Gastroesophageal sphincter (tissue), 3 donors: ENCODE results near the gene FBXO47.

ENCODE experiments used
- POLR2A ChIP-seq, 2 donors: fragments of 450-650 bp; IDR thresholded peaks; one replicate each; pipeline ENCODE4 v1.6.1; 2017; ENCODE audit warnings: antibody characterized with exemption in 2 of 2, mild to moderate bottlenecking in 2 of 2, moderate library complexity in 1 of 2
- POLR2AphosphoS5 ChIP-seq: sonication (generic); formaldehyde crosslinking; IDR thresholded peaks from one replicate; pipeline ENCODE4 v1.6.1; 2017; ENCODE audit warnings: antibody characterized with exemption
- TF ChIP-seq, protein P1 (sequence below), 4 experiments: fragments of 200-600 bp in 2 of 4; fragments of 450-650 bp in 2 of 4; sonication (generic) in 1 of 4; IDR thresholded peaks; one replicate each; pipeline ENCODE4 v1.5.1; 2017 to 2019; ENCODE audit warnings: antibody characterized with exemption in 4 of 4, mild to moderate bottlenecking in 2 of 4, moderate library complexity in 2 of 4

DNA sequence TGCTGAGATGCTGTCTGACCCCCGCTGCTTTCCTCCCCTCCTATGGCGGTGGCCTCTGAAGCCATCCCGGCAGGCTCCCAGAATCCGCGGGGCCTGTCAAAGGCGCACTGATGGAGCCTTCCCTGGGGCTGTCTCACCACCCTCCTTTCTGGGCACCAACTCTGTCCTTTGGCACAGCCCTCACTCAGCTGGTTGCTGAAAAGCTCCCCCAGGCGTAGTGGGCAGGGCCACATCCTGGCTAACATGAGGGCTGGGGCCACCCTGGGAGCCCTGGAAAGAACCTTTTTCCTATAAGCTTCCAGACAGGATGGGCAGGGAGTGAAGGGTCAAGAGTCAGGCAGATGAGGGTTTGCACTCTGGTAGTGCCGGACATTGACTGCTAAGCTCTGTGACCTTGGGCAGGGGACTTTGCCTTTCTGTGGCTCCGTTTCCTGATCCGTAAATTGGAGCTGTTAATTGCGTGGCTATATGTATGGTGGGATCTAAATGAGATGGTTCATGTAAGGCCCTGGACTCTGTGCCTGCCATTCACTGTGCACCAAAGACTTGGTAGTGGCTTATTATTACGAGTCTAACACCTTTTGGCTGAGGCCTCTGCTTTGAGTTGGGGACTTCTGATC lies 69.4 kb downstream of the FBXO47 start:
- TF ChIP-seq POLR2AphosphoS5 = no peak
- TF ChIP-seq POLR2A (IDR thresholded peaks at IDR 0.05) = no peak
- TF ChIP-seq, protein P1, sequence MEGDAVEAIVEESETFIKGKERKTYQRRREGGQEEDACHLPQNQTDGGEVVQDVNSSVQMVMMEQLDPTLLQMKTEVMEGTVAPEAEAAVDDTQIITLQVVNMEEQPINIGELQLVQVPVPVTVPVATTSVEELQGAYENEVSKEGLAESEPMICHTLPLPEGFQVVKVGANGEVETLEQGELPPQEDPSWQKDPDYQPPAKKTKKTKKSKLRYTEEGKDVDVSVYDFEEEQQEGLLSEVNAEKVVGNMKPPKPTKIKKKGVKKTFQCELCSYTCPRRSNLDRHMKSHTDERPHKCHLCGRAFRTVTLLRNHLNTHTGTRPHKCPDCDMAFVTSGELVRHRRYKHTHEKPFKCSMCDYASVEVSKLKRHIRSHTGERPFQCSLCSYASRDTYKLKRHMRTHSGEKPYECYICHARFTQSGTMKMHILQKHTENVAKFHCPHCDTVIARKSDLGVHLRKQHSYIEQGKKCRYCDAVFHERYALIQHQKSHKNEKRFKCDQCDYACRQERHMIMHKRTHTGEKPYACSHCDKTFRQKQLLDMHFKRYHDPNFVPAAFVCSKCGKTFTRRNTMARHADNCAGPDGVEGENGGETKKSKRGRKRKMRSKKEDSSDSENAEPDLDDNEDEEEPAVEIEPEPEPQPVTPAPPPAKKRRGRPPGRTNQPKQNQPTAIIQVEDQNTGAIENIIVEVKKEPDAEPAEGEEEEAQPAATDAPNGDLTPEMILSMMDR (IDR thresholded peaks at IDR 0.05) = no peak
